NB4 (cell line): ENCODE measurements around the gene UPF1.

Experiments
- DNase-seq: peaks from one replicate; pipeline ENCODE4 v3.0.0; 2010; ENCODE audit warnings: low read depth
- H3K4me3 ChIP-seq: one replicate; pipeline ENCODE4 v1.5.1; 2011; ENCODE audit warnings: mild to moderate bottlenecking, low read depth, low read length, moderate library complexity
- CTCF ChIP-seq: IDR thresholded peaks from one replicate; pipeline ENCODE4 v1.5.1; 2012; ENCODE audit warnings: low read depth, low read length
- MAX ChIP-seq: IDR thresholded peaks from 2 replicates; pipeline ENCODE4 v1.6.1; 2011; ENCODE audit warnings: low read depth, low read length
- MYC ChIP-seq: IDR thresholded peaks from 2 replicates; pipeline ENCODE4 v1.6.1; 2011; ENCODE audit warnings: low read depth, low read length
- POLR2A ChIP-seq: IDR thresholded peaks from 2 replicates; pipeline ENCODE4 v1.6.1; 2011; ENCODE audit warnings: mild to moderate bottlenecking; ENCODE audit not compliant: insufficient read length; ENCODE audit errors: extremely low read depth

UPF1 gene

GRCh38 chr19:18788529-18789421 is 43.0 kb upstream of the UPF1 start:
- TF ChIP-seq MAX (no peak), CTCF (no peak), POLR2A (no peak)
- H3K4me3 ChIP-seq, result no peak overlapping the region
- no peak for DNase-seq

- DNase-seq, result no peak
- TF ChIP-seq POLR2A (no peak), CTCF (no peak), MAX (no peak), MYC (no peak)
- no peak overlapping the region for H3K4me3 ChIP-seq
These were observed 42.3 kb upstream of the UPF1 start for GRCh38 chr19:18789422-18789869.

GRCh38 chr19:18789883-18790565 is 41.7 kb upstream of the UPF1 start:
- TF ChIP-seq MYC, result no peak
- no peak for TF ChIP-seq CTCF
- no peak overlapping the region for H3K4me3 ChIP-seq

GRCh38 chr19:18790566-18791314 is 41.0 kb upstream of the UPF1 start, which contains the start of gene COMP:
Gene COMP (minus strand): TSS chr19:18791305. CDS start chr19:18791269, 36 bp downstream.
- H3K4me3 ChIP-seq, result no peak within 1 kb of the TSS
- TF ChIP-seq CTCF (no peak), MYC (no peak), MAX (no peak), POLR2A (no peak)
- no peak for DNase-seq

More at GRCh38 chr19:18789883-18790565, 41.7 kb upstream of the UPF1 start:
- DNase-seq, result no peak

GRCh38 chr19:18791315-18791678 is 40.5 kb upstream of the UPF1 start:
- TF ChIP-seq POLR2A (no peak), MAX (no peak), CTCF (no peak), MYC (no peak)
- no peak for DNase-seq
- no peak overlapping the region for H3K4me3 ChIP-seq
